SJSA1 (cell line): ENCODE measurements around the gene DNAJC1. TPM values are rescaled to one million over a fixed set of nuclear protein-coding genes. Genes with fewer than 3 reads are reported as not detected.
"Not testable (repeated sequence)": the region's sequence is repeated elsewhere in the genome, so short reads cannot be mapped to it uniquely, and the experiment has no call there.

Source experiments
- DNase-seq, 2 experiments: peaks; one replicate each; pipeline ENCODE4 v3.0.0-alpha.2; 2015 to 2020; ENCODE audit warnings: low spot score in 2 of 2, low read depth in 1 of 2
- H3K27ac ChIP-seq: fragments of 250-450 bp; sonication (Bioruptor Pico); 2 replicates; pipeline ENCODE4 v1.5.1; 2020; ENCODE audit warnings: mild to moderate bottlenecking, moderate library complexity
- H3K27me3 ChIP-seq: fragments of 250-450 bp; sonication (Bioruptor Pico); replicated peaks from 2 replicates; pipeline ENCODE4 v1.5.1; 2020; ENCODE audit warnings: mild to moderate bottlenecking, moderate library complexity
- H3K36me3 ChIP-seq: fragments of 250-450 bp; sonication (Bioruptor Pico); 2 replicates; pipeline ENCODE4 v1.5.1; 2020; ENCODE audit warnings: mild to moderate bottlenecking
- H3K4me1 ChIP-seq: fragments of 250-450 bp; sonication (Bioruptor Pico); replicated peaks from 2 replicates; pipeline ENCODE4 v1.6.1; 2021; ENCODE audit warnings: mild to moderate bottlenecking
- H3K4me3 ChIP-seq: fragments of 250-450 bp; sonication (Bioruptor Pico); 2 replicates; pipeline ENCODE4 v1.5.1; 2020; ENCODE audit warnings: mild to moderate bottlenecking
- H3K9me3 ChIP-seq: fragments of 250-450 bp; sonication (Bioruptor Pico); replicated peaks from 2 replicates; pipeline ENCODE4 v1.5.1; 2020; ENCODE audit warnings: mild to moderate bottlenecking
- total RNA-seq: library from RNA; depleted of rRNA; stranded (reverse); fragments of >200 nt; shearing (Covaris generic); gene quantifications from 2 replicates; pipeline ENCODE4 v1.2.3, GENCODE V29; 2014; rRNA removed

Gene DNAJC1, protein sequence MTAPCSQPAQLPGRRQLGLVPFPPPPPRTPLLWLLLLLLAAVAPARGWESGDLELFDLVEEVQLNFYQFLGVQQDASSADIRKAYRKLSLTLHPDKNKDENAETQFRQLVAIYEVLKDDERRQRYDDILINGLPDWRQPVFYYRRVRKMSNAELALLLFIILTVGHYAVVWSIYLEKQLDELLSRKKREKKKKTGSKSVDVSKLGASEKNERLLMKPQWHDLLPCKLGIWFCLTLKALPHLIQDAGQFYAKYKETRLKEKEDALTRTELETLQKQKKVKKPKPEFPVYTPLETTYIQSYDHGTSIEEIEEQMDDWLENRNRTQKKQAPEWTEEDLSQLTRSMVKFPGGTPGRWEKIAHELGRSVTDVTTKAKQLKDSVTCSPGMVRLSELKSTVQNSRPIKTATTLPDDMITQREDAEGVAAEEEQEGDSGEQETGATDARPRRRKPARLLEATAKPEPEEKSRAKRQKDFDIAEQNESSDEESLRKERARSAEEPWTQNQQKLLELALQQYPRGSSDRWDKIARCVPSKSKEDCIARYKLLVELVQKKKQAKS
- 54.3 and 78.3 TPM in 2 replicates for total RNA-seq

DNA sequence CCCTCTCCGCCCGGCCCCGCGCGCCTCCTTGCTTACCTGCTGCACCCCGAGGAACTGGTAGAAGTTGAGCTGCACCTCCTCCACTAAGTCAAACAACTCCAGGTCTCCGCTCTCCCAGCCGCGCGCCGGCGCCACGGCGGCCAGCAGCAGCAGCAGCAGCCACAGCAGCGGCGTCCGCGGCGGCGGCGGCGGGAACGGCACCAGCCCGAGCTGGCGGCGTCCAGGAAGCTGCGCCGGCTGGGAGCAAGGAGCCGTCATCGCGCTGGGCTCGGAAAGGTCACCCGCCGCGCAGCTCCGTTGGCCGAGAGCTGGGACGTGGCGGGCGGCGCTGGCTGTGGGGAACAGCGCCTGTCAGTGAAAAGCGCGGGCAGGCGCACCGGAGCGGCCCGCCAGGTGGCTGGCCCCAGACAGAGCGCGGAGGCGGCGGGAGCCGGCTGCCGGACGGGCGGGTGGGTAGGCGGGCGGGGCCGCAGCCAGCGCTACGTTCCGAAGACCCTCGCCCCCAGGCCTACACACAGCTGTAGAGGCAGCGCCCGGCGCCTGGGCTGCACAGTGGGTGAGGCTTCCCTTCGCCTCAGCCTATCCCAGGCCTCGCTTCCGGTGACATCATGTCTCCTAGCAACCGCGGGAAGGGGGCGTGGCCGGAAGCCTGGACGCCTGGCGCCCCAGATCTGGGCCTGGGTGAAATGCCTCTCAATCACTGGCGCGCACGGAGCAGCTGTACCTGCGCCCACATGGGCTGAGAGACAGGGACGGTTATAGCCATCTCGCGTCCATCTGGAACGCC lies at the start of gene DNAJC1:
Gene DNAJC1, minus strand, starts transcription at position 554 of the 787 bp plus-strand sequence. Its CDS starts 296 bp downstream, at position 258.
- Histone ChIP-seq H3K27me3 (no peaks in the 10 kb centered on the region; the same call in 1 of the 2 replicates), H3K4me1 (peaks cover 7% of the 10 kb centered on the region), H3K27ac (peak within 1 kb of the TSS; percentile 86), H3K36me3 (peaks cover 6% of the 10 kb centered on the region), H3K4me3 (peak within 1 kb of the TSS; percentile 85), H3K9me3 (no peaks in the 10 kb centered on the region)
- DNase-seq: peak; percentile 94 to 97

DNA sequence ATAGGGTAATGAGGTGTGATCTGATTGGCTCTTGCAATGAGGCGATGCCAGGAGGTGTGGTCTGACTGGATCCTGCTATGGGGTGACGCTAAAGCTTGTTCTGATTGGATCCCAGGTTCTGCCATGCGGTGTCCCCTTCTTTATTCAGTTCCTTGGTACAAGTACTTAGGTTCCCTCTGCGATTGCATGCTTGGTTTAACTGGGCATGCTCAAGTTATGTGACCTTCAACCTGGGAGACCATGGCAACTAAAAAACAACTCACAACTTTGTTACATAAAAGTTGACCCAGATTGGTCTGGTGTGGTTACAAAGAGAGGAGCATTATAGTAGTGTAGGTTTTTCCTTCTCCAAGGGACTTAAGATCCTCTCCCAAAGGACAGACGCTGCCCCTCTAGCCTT lies 49.5 kb upstream of the DNAJC1 start:
- Histone ChIP-seq H3K4me3 (no peak overlapping the region), H3K9me3 (no peaks in the 10 kb centered on the region), H3K4me1 (no peaks in the 10 kb centered on the region), H3K27ac (no peak overlapping the region), H3K27me3 (no peaks in the 10 kb centered on the region), H3K36me3 (no peaks in the 10 kb centered on the region)
- DNase-seq: no peak

DNA sequence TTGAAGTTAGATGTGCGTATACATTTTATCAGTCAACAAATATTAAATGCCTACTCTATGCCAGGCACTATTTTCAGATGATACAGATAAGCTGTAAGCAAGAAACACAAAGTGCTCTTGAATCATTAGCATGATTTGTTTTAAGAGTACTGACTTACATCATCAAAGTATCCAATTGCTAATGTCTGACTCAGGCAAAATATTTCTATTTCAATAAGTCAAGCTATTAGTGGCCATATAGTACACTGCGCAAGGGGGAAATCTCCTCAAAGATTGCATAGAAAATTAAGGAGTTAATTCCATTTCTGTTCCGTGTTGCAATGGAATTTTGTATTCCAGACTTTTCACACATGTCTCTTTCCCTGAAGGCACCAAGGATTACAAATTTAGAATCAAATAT lies 46.1 kb upstream of the DNAJC1 start:
- H3K27ac ChIP-seq: no peak overlapping the region
- no peaks in the 10 kb centered on the region for H3K27me3 ChIP-seq
- no peaks in the 10 kb centered on the region for H3K36me3 ChIP-seq
- no peaks in the 10 kb centered on the region for H3K4me1 ChIP-seq
- H3K9me3 ChIP-seq: no peaks in the 10 kb centered on the region
- no peak for DNase-seq
- no peak overlapping the region for H3K4me3 ChIP-seq

DNA sequence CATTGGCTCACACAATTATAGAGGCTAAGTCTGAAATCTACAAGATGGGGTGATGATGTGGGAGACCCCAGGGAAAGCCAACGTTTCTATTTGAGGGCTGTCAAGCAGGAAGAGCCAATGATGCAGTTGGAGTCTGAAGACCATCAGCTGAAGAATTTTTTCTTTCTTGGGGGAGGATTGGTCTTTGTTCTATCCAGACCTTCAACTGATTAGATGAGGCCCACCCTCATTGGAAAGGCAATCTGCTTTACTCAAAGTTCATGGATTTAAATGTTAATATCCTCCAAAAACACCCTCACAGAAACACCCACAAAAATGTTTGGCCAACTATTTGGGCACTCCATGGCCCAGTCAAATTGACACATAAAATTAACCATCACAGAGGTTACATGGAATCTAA lies 44.3 kb upstream of the DNAJC1 start:
- Histone ChIP-seq H3K27me3 (no peaks in the 10 kb centered on the region), H3K36me3 (no peaks in the 10 kb centered on the region), H3K9me3 (no peaks in the 10 kb centered on the region), H3K4me3 (no peak overlapping the region), H3K4me1 (no peaks in the 10 kb centered on the region), H3K27ac (no peak overlapping the region)
- DNase-seq: no peak

DNA sequence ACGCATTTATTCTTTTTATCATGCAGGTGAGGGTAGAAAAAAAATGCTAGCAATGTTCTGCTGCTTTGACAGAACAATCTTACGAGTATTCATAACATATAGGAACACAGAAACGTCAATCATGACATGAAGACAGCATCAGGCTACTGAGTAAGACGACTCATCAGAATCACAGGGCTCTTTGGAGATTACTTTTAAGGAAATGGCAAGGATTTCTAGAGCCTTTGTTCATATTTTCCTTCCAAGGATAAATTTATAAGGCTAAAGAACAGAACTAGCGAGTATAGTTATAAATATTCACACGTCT lies 39.8 kb upstream of the DNAJC1 start:
- H3K4me1 ChIP-seq: no peaks in the 10 kb centered on the region
- H3K27ac ChIP-seq: no peak overlapping the region
- no peak overlapping the region for H3K4me3 ChIP-seq
- H3K9me3 ChIP-seq: no peaks in the 10 kb centered on the region
- no peaks in the 10 kb centered on the region for H3K36me3 ChIP-seq
- DNase-seq: no peak
- H3K27me3 ChIP-seq: no peaks in the 10 kb centered on the region; the same call in 1 of the 2 replicates

DNA sequence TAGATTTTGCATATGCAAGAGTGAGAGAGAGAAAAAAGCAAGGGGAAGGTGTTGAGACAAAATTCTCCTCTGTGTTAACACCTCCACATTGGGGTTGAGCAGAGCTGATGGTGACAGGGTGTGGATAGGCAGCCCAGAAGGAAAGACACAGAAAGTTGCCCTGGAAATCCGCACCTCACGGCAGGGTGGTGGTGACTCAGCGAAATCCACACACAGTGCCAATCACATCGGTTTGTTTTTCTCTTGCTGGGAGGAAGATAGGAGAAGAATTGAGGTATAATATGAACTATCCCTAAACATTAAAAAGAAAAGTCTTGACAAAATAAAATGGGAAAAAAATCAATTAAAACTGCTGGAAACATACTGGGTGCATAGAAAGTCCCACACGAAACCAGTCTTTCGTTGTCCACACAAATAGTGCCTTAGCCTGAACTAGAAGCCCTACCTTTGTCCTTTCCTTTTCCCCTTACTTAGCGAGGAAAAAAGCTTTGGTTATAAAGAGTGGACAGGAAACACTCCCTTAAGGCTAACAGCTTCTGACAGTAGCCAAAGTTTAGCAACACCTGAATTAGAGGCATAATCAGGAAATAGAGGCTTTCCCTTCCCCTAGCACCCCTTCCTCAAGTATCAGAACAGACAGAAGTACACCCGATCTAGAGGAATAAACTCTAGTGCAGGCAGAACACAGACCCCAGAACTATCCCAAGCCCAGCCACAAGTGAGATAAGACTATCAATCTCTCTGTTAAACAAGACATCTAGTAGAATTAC lies 39.2 kb upstream of the DNAJC1 start:
- Histone ChIP-seq H3K9me3 (no peaks in the 10 kb centered on the region), H3K4me1 (no peaks in the 10 kb centered on the region), H3K27ac (no peak overlapping the region), H3K27me3 (no peaks in the 10 kb centered on the region; the same call in 1 of the 2 replicates), H3K36me3 (no peaks in the 10 kb centered on the region), H3K4me3 (no peak overlapping the region)
- no peak for DNase-seq

DNA sequence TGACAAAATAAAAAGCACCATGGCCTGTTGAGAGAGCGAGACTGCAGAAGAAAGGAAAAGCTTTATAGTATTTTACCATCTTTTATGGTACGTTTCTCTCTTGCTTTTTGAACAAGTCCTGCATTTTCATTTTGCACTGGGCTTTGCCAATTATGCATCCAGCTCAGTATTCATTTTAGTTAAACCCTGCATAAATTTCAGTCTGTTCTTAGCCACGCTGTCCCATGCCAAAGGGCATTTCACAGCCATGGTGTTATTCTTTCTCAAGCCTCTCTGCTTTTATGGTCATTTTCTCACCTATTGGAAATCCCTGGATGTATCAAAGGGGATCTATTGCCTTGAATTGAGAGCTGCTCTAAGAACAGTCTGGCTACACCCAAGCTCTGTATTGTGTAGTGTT lies 30.8 kb upstream of the DNAJC1 start:
- no peaks in the 10 kb centered on the region for H3K36me3 ChIP-seq
- H3K4me3 ChIP-seq: no peak overlapping the region
- no peak for DNase-seq
- H3K9me3 ChIP-seq: no peaks in the 10 kb centered on the region; the same call in 1 of the 2 replicates
- H3K27ac ChIP-seq: no peak overlapping the region
- H3K27me3 ChIP-seq: no peaks in the 10 kb centered on the region
- no peaks in the 10 kb centered on the region for H3K4me1 ChIP-seq

DNA sequence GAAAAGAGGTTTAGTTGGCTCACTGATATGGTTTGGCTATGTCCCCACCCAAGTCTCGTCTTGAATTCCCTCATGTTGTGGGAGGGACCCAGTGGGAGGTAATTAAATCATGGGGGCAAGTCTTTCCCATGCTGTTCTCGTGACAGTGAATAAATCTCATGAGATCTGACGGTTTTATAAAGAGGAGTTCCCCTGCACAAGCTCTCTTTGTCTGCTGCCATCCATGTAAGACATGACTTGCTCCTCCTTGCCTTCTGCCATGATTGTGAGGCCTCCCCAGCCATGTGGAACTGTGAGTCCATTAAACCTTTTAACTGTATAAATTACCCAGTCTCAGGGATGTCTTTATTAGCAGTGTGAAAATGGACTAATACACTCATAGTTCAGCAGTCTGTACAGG lies 28.7 kb upstream of the DNAJC1 start:
- not testable (repeated sequence) for H3K36me3 ChIP-seq, H3K27me3 ChIP-seq, H3K9me3 ChIP-seq, DNase-seq, H3K4me1 ChIP-seq, H3K27ac ChIP-seq, H3K4me3 ChIP-seq

DNA sequence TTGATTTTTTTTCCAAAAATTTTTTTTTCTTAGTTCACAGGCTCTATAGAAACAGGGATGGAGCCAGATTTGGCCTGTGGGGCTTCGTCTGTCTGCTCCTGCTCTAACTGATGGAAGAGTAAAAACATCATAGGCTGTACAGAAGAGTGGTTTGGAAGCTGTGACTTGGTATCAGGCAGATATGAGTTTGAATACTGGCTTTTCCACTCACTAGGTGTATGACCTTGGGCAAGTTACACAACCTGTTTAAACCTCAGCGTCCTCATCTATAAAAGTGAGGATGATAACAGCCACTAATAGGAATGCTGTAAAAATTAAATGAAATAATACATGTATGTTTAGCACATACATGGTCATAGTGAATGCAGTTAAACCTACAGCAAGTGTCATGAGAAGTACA lies 26.9 kb upstream of the DNAJC1 start:
- DNase-seq: no peak
- no peaks in the 10 kb centered on the region; the same call in 1 of the 2 replicates for H3K27me3 ChIP-seq
- no peak overlapping the region for H3K27ac ChIP-seq
- H3K4me1 ChIP-seq: no peaks in the 10 kb centered on the region
- no peaks in the 10 kb centered on the region; the same call in 1 of the 2 replicates for H3K9me3 ChIP-seq
- no peak overlapping the region for H3K4me3 ChIP-seq
- no peaks in the 10 kb centered on the region for H3K36me3 ChIP-seq

DNA sequence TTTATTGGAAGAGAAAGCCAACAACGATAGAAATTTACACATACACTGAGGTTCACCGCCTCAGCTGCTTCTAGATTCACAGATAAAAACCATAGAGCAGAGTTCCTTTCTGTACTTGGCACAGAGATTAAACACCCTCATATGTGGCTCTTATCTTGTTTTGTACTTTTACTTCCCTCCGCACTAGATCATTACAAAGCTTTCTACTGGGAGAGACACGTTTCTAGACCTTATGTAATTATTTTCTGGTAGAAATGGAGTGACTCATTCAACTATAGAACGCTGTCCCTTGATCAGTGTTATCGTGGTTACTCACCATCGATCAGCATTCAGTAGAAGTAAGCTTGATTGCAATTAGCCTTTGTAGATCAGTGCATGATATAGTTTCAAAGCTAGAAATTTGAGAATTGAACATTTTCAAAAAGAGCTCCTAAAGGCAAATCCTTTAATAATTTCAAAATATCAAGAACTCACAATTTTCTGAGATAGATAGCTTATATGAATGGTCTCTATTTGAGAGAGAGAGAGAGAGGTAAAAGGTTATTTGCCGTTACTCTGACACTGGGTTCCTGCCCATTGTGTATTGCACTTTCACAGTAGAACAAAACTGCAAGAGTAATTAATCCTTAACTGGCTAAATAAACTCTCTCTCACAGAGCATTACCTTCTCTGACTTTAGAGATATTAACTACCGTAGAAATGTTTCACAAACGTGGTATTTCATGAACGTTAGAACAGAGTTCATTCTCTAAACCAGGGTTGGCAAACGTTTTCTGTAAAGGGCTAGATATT lies 26.1 kb upstream of the DNAJC1 start:
- no peaks in the 10 kb centered on the region; the same call in 1 of the 2 replicates for H3K27me3 ChIP-seq
- H3K4me3 ChIP-seq: no peak overlapping the region
- DNase-seq: no peak
- H3K36me3 ChIP-seq: no peaks in the 10 kb centered on the region
- H3K9me3 ChIP-seq: no peaks in the 10 kb centered on the region; the same call in 1 of the 2 replicates
- H3K27ac ChIP-seq: no peak overlapping the region
- no peaks in the 10 kb centered on the region for H3K4me1 ChIP-seq

DNA sequence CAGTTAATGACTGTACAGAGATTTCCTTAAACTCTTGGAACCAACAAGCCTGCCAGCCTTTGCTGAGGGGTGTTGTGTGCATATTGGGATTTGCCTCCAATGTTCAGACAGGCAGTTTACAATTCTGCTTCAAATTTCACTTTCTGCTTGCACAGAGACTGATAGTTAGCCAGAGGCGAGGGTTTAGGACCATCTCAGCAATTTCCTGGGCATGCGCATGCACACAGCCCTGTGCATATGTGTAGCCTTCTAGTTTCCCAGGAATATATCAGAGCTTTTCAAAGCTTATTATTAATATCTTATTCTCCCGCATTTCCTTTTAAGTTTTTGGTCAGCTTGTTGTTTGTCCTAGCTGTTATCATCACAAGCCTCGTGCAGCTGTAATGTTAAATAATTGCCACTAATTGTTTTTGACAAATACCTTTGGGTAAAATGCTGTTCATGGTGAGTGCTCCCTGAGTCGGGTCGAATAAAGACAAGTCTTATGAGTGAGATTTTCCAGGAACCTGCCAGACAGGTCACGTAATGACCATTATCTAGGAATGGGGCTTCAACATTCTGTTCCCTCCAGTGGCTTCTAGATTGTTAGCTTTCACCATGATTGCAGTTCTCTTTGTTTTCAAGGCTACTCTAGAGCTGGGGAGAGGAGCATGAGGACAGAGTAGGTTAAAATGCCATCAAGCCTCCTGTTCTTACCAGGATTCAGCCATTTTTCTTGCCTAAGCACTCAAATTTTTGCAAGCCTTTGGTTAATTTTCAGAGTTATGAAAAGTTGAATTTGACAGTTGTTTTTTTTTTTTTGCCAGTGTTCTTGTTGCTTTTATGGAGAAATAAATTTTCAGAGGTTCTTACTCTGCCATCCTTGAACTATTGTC lies 24.1 kb upstream of the DNAJC1 start:
- H3K4me3 ChIP-seq: no peak overlapping the region
- DNase-seq: no peak
- no peaks in the 10 kb centered on the region for H3K4me1 ChIP-seq
- no peaks in the 10 kb centered on the region for H3K36me3 ChIP-seq
- no peak overlapping the region for H3K27ac ChIP-seq
- H3K27me3 ChIP-seq: no peaks in the 10 kb centered on the region; the same call in 1 of the 2 replicates
- H3K9me3 ChIP-seq: no peaks in the 10 kb centered on the region

DNA sequence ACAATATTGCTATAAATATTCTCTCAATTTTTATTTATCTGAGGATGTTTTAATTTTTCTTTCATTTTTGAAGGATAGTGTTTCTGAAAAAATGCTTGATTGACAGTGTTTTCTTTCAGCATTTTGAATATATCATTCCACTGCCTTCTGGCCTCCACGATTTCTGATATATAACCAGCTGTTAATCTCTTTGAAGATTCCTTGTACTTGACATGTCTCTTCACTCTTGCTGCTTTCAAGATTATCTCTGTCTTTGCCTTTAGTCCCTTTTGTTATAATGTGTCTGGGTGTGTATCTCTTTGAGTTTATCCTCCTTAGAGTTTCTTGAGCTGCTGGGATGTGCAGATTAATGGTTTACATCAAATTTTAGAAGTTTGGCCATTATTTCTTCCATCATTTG lies 22.8 kb upstream of the DNAJC1 start:
- Histone ChIP-seq H3K4me3 (no peak overlapping the region), H3K27ac (no peak overlapping the region), H3K4me1 (no peaks in the 10 kb centered on the region), H3K36me3 (no peaks in the 10 kb centered on the region), H3K27me3 (no peaks in the 10 kb centered on the region; the same call in 1 of the 2 replicates), H3K9me3 (no peaks in the 10 kb centered on the region)
- no peak for DNase-seq
